Activated CD4-positive, alpha-beta T cell treated with anti-CD3 and anti-CD28 coated beads for 36 hours (primary cell): ENCODE measurements around the gene ZNF563. TPM values are rescaled to one million over a fixed set of nuclear protein-coding genes. Genes with fewer than 3 reads are reported as not detected.
"Not testable (repeated sequence)": the region's sequence is repeated elsewhere in the genome, so short reads cannot be mapped to it uniquely, and the experiment has no call there.

Experiments
- ATAC-seq: fragments of 200-7000 bp; cut with Tn5 transposase; one replicate; pipeline ENCODE4 v1.10.0; 2021; ENCODE audit warnings: mild to moderate bottlenecking, moderate library complexity
- CTCF ChIA-PET: fragments of 350-600 bp; sonication (Branson Sonifier 250); formaldehyde crosslinking; loops from one replicate; lab custom pipeline; 2021; ENCODE audit warnings: antibody characterized with exemption; lab: Charles Lee
- POLR2A ChIA-PET: fragments of 350-600 bp; sonication (Branson Sonifier 250); formaldehyde crosslinking; loops from one replicate; lab custom pipeline; 2021; ENCODE audit warnings: antibody characterized with exemption, inconsistent platforms; lab: Charles Lee
- DNase-seq: peaks from one replicate; pipeline ENCODE4 v3.0.0-alpha.2; 2020
- H3K27ac Mint-ChIP-seq: one replicate; pipeline ENCODE4 v1.8.0; 2021; ENCODE audit warnings: mixed read lengths
- H3K27me3 Mint-ChIP-seq: one replicate; pipeline ENCODE4 v1.8.0; 2021; ENCODE audit warnings: mixed read lengths
- H3K36me3 Mint-ChIP-seq: one replicate; pipeline ENCODE4 v1.8.0; 2021; ENCODE audit warnings: low read depth, mixed read lengths
- H3K4me1 Mint-ChIP-seq: one replicate; pipeline ENCODE4 v1.8.0; 2021; ENCODE audit warnings: mixed read lengths
- H3K4me3 Mint-ChIP-seq: one replicate; pipeline ENCODE4 v1.8.0; 2021; ENCODE audit warnings: mild to moderate bottlenecking, moderate library complexity, mixed read lengths
- H3K9me3 Mint-ChIP-seq: one replicate; pipeline ENCODE4 v1.8.0; 2021; ENCODE audit warnings: low read depth, mixed read lengths
- intact Hi-C, 2 experiments: fragments of 100-400 bp; cut with DNase I in 1 of 2; cut with micrococcal nuclease in 1 of 2; formaldehyde crosslinking; loops; one replicate each; pipeline versions ENCODE4 v1.14.2 to v1.15.1; 2022 to 2024; cut with DNase I, micrococcal nuclease
- total RNA-seq, 2 experiments: library from RNA; stranded (reverse); gene quantifications; one replicate each; pipeline ENCODE4 v1.2.3, GENCODE V29; 2021

ZNF563 gene
- total RNA-seq = 1 to 10 TPM; 6.6 to 6.7 TPM

GRCh38 chr19:12333162-12334159 is at the start of gene ZNF563:
ZNF563 (minus strand) TSS chr19:12333633; CDS start chr19:12333482, 151 bp downstream.
- Mint-ChIP-seq H3K27me3 (no peaks in the 10 kb centered on the region), H3K4me1 (peaks cover 32% of the 10 kb centered on the region), H3K9me3 (no peaks in the 10 kb centered on the region), H3K36me3 (peaks cover 2% of the 10 kb centered on the region), H3K4me3 (peak within 1 kb of the TSS; percentile 78), H3K27ac (peak within 1 kb of the TSS; percentile 98)
- ATAC-seq (peak; percentile 93), DNase-seq (peak; percentile 99)
- CTCF ChIA-PET = interaction anchor here (0.5 to 1.4 kb wide), 6 partner anchors 10 to 415 kb away, joined by 3 to 5 read pairs (median 4); partner anchors contain the start of genes ZNF44 and ZNF442
- POLR2A ChIA-PET = interaction anchor here (0.5 to 1.8 kb wide), 9 partner anchors 9 to 270 kb away, joined by 3 to 9 read pairs (median 5); partner anchors contain the start of genes ZNF44, ZNF442 and ZNF799
- intact Hi-C loops = loop anchor here (1.0 to 5.0 kb wide), 13 partner anchors 32 to 408 kb away; partner anchors contain the start of genes ZNF44 (in 2 of the 2), ZNF442 (in 2 of the 2), DHPS (in 1 of the 2) and ZNF136 (in 1 of the 2)

- CTCF ChIA-PET = no interaction called here
- Mint-ChIP-seq H3K36me3 (peaks cover 42% of the 10 kb centered on the region), H3K27me3 (no peaks in the 10 kb centered on the region)
Observed at GRCh38 chr19:12380444-12380737, 47.0 kb upstream of the ZNF563 start.

GRCh38 chr19:12379732-12380443 is 46.5 kb upstream of the ZNF563 start:
- H3K9me3 Mint-ChIP-seq = peaks cover 51% of the 10 kb centered on the region
- H3K27ac Mint-ChIP-seq = no peak overlapping the region
- POLR2A ChIA-PET = no interaction called here
- DNase-seq (no peak), ATAC-seq (no peak)
- CTCF ChIA-PET = no interaction called here
- H3K4me3 Mint-ChIP-seq = no peak overlapping the region
- no peaks in the 10 kb centered on the region for H3K27me3 Mint-ChIP-seq
- intact Hi-C loops = no loop called here
- no peaks in the 10 kb centered on the region for H3K4me1 Mint-ChIP-seq
- peaks cover 44% of the 10 kb centered on the region for H3K36me3 Mint-ChIP-seq

More at GRCh38 chr19:12380444-12380737, 47.0 kb upstream of the ZNF563 start:
- Mint-ChIP-seq H3K27ac (no peak overlapping the region), H3K4me1 (no peaks in the 10 kb centered on the region), H3K4me3 (no peak overlapping the region), H3K9me3 (peaks cover 49% of the 10 kb centered on the region)
- ATAC-seq (no peak), DNase-seq (no peak)
- POLR2A ChIA-PET = no interaction called here
- intact Hi-C loops = no loop called here

- ChIA-PET CTCF (no interaction called here), POLR2A (no interaction called here)
- no peaks in the 10 kb centered on the region for H3K4me1 Mint-ChIP-seq
Observed at GRCh38 chr19:12374026-12374425, 40.6 kb upstream of the ZNF563 start.

GRCh38 chr19:12365236-12366162 is 32.1 kb upstream of the ZNF563 start, which contains the start of gene ZNF442:
ZNF442 (minus strand) TSS chr19:12365683; CDS start chr19:12363631, 2,052 bp downstream.
- DNase-seq (peak; percentile 93), ATAC-seq (peak; percentile 99)
- Mint-ChIP-seq H3K27me3 (no peaks in the 10 kb centered on the region), H3K4me1 (peaks cover 18% of the 10 kb centered on the region), H3K4me3 (peak within 1 kb of the TSS; percentile 93), H3K27ac (peak within 1 kb of the TSS; percentile 79), H3K9me3 (no peaks in the 10 kb centered on the region), H3K36me3 (peaks cover 2% of the 10 kb centered on the region)
- CTCF ChIA-PET = interaction anchor here (0.6 to 1.5 kb wide), 7 partner anchors 33 to 306 kb away, joined by 3 to 5 read pairs (median 4); partner anchors contain the start of genes ZNF563 and ZNF564
- intact Hi-C loops = loop anchor here (1.0 to 5.0 kb wide), 8 partner anchors 32 to 202 kb away; partner anchors contain the start of genes ZNF563 (in 2 of the 2), ZNF136 (in 1 of the 2), ZNF44 (in 1 of the 2) and ZNF443 (in 1 of the 2)
- POLR2A ChIA-PET = interaction anchor here (0.6 to 1.6 kb wide), 6 partner anchors 32 to 614 kb away, joined by 3 to 5 read pairs (median 3); partner anchors contain the start of genes ZNF563 and ZNF799

More at GRCh38 chr19:12374026-12374425, 40.6 kb upstream of the ZNF563 start:
- peaks cover 11% of the 10 kb centered on the region for H3K36me3 Mint-ChIP-seq
- H3K4me3 Mint-ChIP-seq = no peak overlapping the region
- H3K9me3 Mint-ChIP-seq = peaks cover 24% of the 10 kb centered on the region
- H3K27me3 Mint-ChIP-seq = no peaks in the 10 kb centered on the region
- no peak for DNase-seq
- no peak for ATAC-seq
- no peak overlapping the region for H3K27ac Mint-ChIP-seq
- intact Hi-C loops = no loop called here

GRCh38 chr19:12364391-12365235 is 31.2 kb upstream of the ZNF563 start:
- no peaks in the 10 kb centered on the region for H3K9me3 Mint-ChIP-seq
- H3K4me1 Mint-ChIP-seq = peaks cover 18% of the 10 kb centered on the region
- peak overlapping the region; percentile 60 for H3K27ac Mint-ChIP-seq
- peaks cover 2% of the 10 kb centered on the region for H3K36me3 Mint-ChIP-seq
- intact Hi-C loops = loop anchor here (1.0 to 5.0 kb wide), 8 partner anchors 31 to 201 kb away; partner anchors contain the start of genes ZNF563 (in 2 of the 2), ZNF136 (in 1 of the 2), ZNF44 (in 1 of the 2) and ZNF443 (in 1 of the 2)
- peak; percentile 24 for DNase-seq
- CTCF ChIA-PET = interaction anchor here (0.9 to 1.5 kb wide), 4 partner anchors 32 to 307 kb away, joined by 3 to 5 read pairs (median 4); partner anchors contain the start of gene ZNF563
- peak overlapping the region; percentile 93 for H3K4me3 Mint-ChIP-seq
- no peaks in the 10 kb centered on the region for H3K27me3 Mint-ChIP-seq
- no peak for ATAC-seq
- POLR2A ChIA-PET = interaction anchor here (1.1 kb wide), 1 partner anchor 165 kb away, joined by 4 read pairs; no protein-coding TSS in a partner anchor

GRCh38 chr19:12362236-12362635 is 28.8 kb upstream of the ZNF563 start:
- DNase-seq, intact Hi-C loops, H3K9me3 Mint-ChIP-seq, H3K27me3 Mint-ChIP-seq, POLR2A ChIA-PET, H3K4me3 Mint-ChIP-seq, ATAC-seq, H3K27ac Mint-ChIP-seq, CTCF ChIA-PET, H3K36me3 Mint-ChIP-seq: not testable (repeated sequence)
- H3K4me1 Mint-ChIP-seq = peaks cover 18% of the 10 kb centered on the region

GRCh38 chr19:12353375-12353774 is 19.9 kb upstream of the ZNF563 start:
- H3K36me3 Mint-ChIP-seq = peaks cover 44% of the 10 kb centered on the region
- intact Hi-C loops = no loop called here
- no peak for DNase-seq
- no peak for ATAC-seq
- no peak overlapping the region for H3K27ac Mint-ChIP-seq
- peaks cover 39% of the 10 kb centered on the region for H3K9me3 Mint-ChIP-seq
- no peak overlapping the region for H3K4me3 Mint-ChIP-seq
- no peaks in the 10 kb centered on the region for H3K4me1 Mint-ChIP-seq
- POLR2A ChIA-PET = no interaction called here
- H3K27me3 Mint-ChIP-seq = no peaks in the 10 kb centered on the region
- CTCF ChIA-PET = no interaction called here

- Mint-ChIP-seq H3K4me3 (no peak overlapping the region), H3K9me3 (peaks cover 43% of the 10 kb centered on the region), H3K27ac (no peak overlapping the region), H3K4me1 (no peaks in the 10 kb centered on the region), H3K27me3 (no peaks in the 10 kb centered on the region), H3K36me3 (peaks cover 46% of the 10 kb centered on the region)
- CTCF ChIA-PET = no interaction called here
- ATAC-seq (no peak), DNase-seq (no peak)
- intact Hi-C loops = no loop called here
- POLR2A ChIA-PET = no interaction called here
Observed at GRCh38 chr19:12350890-12351197, 17.4 kb upstream of the ZNF563 start.
